Mononuclear cell (primary cell): Measurements from ENCODE around the gene PXT1. TPM values are rescaled to one million over a fixed set of nuclear protein-coding genes. Genes with fewer than 3 reads are reported as not detected.
"Not testable (repeated sequence)": the region's sequence is repeated elsewhere in the genome, so short reads cannot be mapped to it uniquely, and the experiment has no call there.

Source experiments
- H3K27me3 ChIP-seq: 2 replicates; pipeline ENCODE4 v1.6.0; 2011; ENCODE audit warnings: low read length, control low read depth; ENCODE audit not compliant: insufficient read depth
- H3K4me1 ChIP-seq: 2 replicates; pipeline ENCODE4 v1.5.1; 2011; ENCODE audit warnings: mild to moderate bottlenecking, low read length, control low read depth; ENCODE audit not compliant: insufficient read depth
- H3K4me3 ChIP-seq: 2 replicates; pipeline ENCODE4 v1.5.1; 2011; ENCODE audit warnings: mild to moderate bottlenecking, low read length, moderate library complexity
- H3K9me3 ChIP-seq: 2 replicates; pipeline ENCODE4 v1.5.1; 2011; ENCODE audit warnings: low read depth, mild to moderate bottlenecking, control low read depth, low read length
- total RNA-seq: library from RNA; depleted of rRNA; stranded (reverse); fragments of >200 nt; gene quantifications from one replicate; pipeline ENCODE4 v1.2.3, GENCODE V29; 2012

PXT1 gene
- total RNA-seq, 1 donor, result 0.31 TPM

GRCh38 chr6:36373368-36374019 lies 69.2 kb downstream of the PXT1 start:
- Histone ChIP-seq H3K27me3 (no peaks in the 10 kb centered on the region), H3K4me3 (no peak overlapping the region), H3K4me1 (peaks cover 19% of the 10 kb centered on the region), H3K9me3 (no peaks in the 10 kb centered on the region)

GRCh38 chr6:36372088-36372487 lies 70.6 kb downstream of the PXT1 start:
- Histone ChIP-seq H3K27me3 (no peaks in the 10 kb centered on the region), H3K9me3 (no peaks in the 10 kb centered on the region), H3K4me3 (no peak overlapping the region), H3K4me1 (peaks cover 25% of the 10 kb centered on the region)

GRCh38 chr6:36371211-36371610 lies 71.4 kb downstream of the PXT1 start:
- Histone ChIP-seq H3K4me1 (peaks cover 25% of the 10 kb centered on the region), H3K9me3 (no peaks in the 10 kb centered on the region), H3K27me3 (no peaks in the 10 kb centered on the region)

GRCh38 chr6:36370638-36371037 lies 72.0 kb downstream of the PXT1 start:
- Histone ChIP-seq H3K4me3 (no peak overlapping the region), H3K27me3 (no peaks in the 10 kb centered on the region)

More at GRCh38 chr6:36371211-36371610, 71.4 kb downstream of the PXT1 start:
- H3K4me3 ChIP-seq, result no peak overlapping the region

GRCh38 chr6:36368921-36369865 lies 73.5 kb downstream of the PXT1 start:
- Histone ChIP-seq H3K27me3 (no peaks in the 10 kb centered on the region), H3K9me3 (no peaks in the 10 kb centered on the region), H3K4me1 (peaks cover 31% of the 10 kb centered on the region), H3K4me3 (no peak overlapping the region)

More at GRCh38 chr6:36370638-36371037, 72.0 kb downstream of the PXT1 start:
- H3K4me1 ChIP-seq, result peaks cover 25% of the 10 kb centered on the region
- no peaks in the 10 kb centered on the region for H3K9me3 ChIP-seq

GRCh38 chr6:36368421-36368820 lies 74.2 kb downstream of the PXT1 start:
- no peak overlapping the region for H3K4me3 ChIP-seq
- H3K4me1 ChIP-seq, result peaks cover 31% of the 10 kb centered on the region
- no peaks in the 10 kb centered on the region for H3K9me3 ChIP-seq
- H3K27me3 ChIP-seq, result no peaks in the 10 kb centered on the region

- Histone ChIP-seq H3K4me3 (no peak overlapping the region), H3K27me3 (no peaks in the 10 kb centered on the region), H3K9me3 (no peaks in the 10 kb centered on the region), H3K4me1 (peaks cover 38% of the 10 kb centered on the region)
These were observed 74.9 kb downstream of the PXT1 start for GRCh38 chr6:36367743-36368142.

GRCh38 chr6:36364669-36365479 lies 77.8 kb downstream of the PXT1 start:
- no peak overlapping the region for H3K4me3 ChIP-seq
- peaks cover 43% of the 10 kb centered on the region for H3K4me1 ChIP-seq
- H3K27me3 ChIP-seq, result no peaks in the 10 kb centered on the region
- H3K9me3 ChIP-seq, result no peaks in the 10 kb centered on the region

GRCh38 chr6:36364061-36364635 lies 78.5 kb downstream of the PXT1 start:
- not testable (repeated sequence) for H3K4me3 ChIP-seq, H3K27me3 ChIP-seq, H3K9me3 ChIP-seq
- H3K4me1 ChIP-seq, result peaks cover 36% of the 10 kb centered on the region

- H3K9me3 ChIP-seq, H3K27me3 ChIP-seq, H3K4me3 ChIP-seq: not testable (repeated sequence)
- H3K4me1 ChIP-seq, result peaks cover 28% of the 10 kb centered on the region
These were observed 79.3 kb downstream of the PXT1 start for GRCh38 chr6:36363371-36363752.

GRCh38 chr6:36362551-36363370 lies 79.9 kb downstream of the PXT1 start:
- H3K4me3 ChIP-seq, result no peak overlapping the region
- H3K27me3 ChIP-seq, result no peaks in the 10 kb centered on the region
- H3K9me3 ChIP-seq, result no peaks in the 10 kb centered on the region
- peaks cover 23% of the 10 kb centered on the region for H3K4me1 ChIP-seq

- H3K4me1 ChIP-seq, result peaks cover 28% of the 10 kb centered on the region
- H3K27me3 ChIP-seq, result no peaks in the 10 kb centered on the region
- no peaks in the 10 kb centered on the region for H3K9me3 ChIP-seq
- H3K4me3 ChIP-seq, result no peak overlapping the region
These were observed 81.6 kb downstream of the PXT1 start for GRCh38 chr6:36361071-36361470.

- Histone ChIP-seq H3K9me3 (no peaks in the 10 kb centered on the region), H3K4me3 (no peak overlapping the region), H3K4me1 (peaks cover 34% of the 10 kb centered on the region), H3K27me3 (no peaks in the 10 kb centered on the region)
These were observed 82.2 kb downstream of the PXT1 start for GRCh38 chr6:36360241-36361054.
